NAMALWA (cell line): ENCODE results near the gene SLC22A1.
"Not testable (repeated sequence)": the region's sequence is repeated elsewhere in the genome, so short reads cannot be mapped to it uniquely, and the experiment has no call there.

Experiments
- DNase-seq: peaks from one replicate; pipeline ENCODE4 v3.0.0-alpha.2; 2015; ENCODE audit warnings: low spot score

SLC22A1 gene

GRCh38 chr6:160124007-160124406, 2.4 kb downstream of the SLC22A1 start:
- DNase-seq: no peak

GRCh38 chr6:160124605-160125004, 3.0 kb downstream of the SLC22A1 start:
- DNase-seq: no peak

GRCh38 chr6:160125105-160125504, 3.5 kb downstream of the SLC22A1 start:
- DNase-seq: not testable (repeated sequence)

GRCh38 chr6:160127270-160128124, 5.9 kb downstream of the SLC22A1 start:
- DNase-seq: no peak

- no peak for DNase-seq
Observed at GRCh38 chr6:160128125-160128683, 6.6 kb downstream of the SLC22A1 start.

GRCh38 chr6:160128879-160129516, 7.4 kb downstream of the SLC22A1 start:
- no peak for DNase-seq

GRCh38 chr6:160129881-160130615, 8.4 kb downstream of the SLC22A1 start:
- DNase-seq: no peak

GRCh38 chr6:160130729-160131484, 9.3 kb downstream of the SLC22A1 start:
- no peak for DNase-seq

- no peak for DNase-seq
Observed at GRCh38 chr6:160131636-160132296, 10.2 kb downstream of the SLC22A1 start.

GRCh38 chr6:160132297-160132637, 10.7 kb downstream of the SLC22A1 start:
- no peak for DNase-seq

GRCh38 chr6:160132776-160133338, 11.2 kb downstream of the SLC22A1 start:
- DNase-seq: no peak

- no peak for DNase-seq
Observed at GRCh38 chr6:160133441-160134336, 12.1 kb downstream of the SLC22A1 start.

- not testable (repeated sequence) for DNase-seq
Observed at GRCh38 chr6:160134337-160134751, 12.7 kb downstream of the SLC22A1 start.

GRCh38 chr6:160134779-160135547, 13.3 kb downstream of the SLC22A1 start:
- DNase-seq: no peak

- DNase-seq: no peak
Observed at GRCh38 chr6:160135907-160136655, 14.5 kb downstream of the SLC22A1 start.

GRCh38 chr6:160137130-160137988, 15.7 kb downstream of the SLC22A1 start:
- DNase-seq: no peak
